ENCODE results near the gene GPX2.
A peak's percentile ranks its signal among the peaks of the same experiment; 100 is the strongest.

The GPX2 gene

GRCh38 chr14:64958743-64959142, 16.2 kb upstream of the GPX2 start:
- DNase-seq = no peak

GRCh38 chr14:64958201-64958600, 15.7 kb upstream of the GPX2 start:
- no peak for DNase-seq

GRCh38 chr14:64956697-64957406, 14.3 kb upstream of the GPX2 start:
- no peak for DNase-seq

- no peak for DNase-seq
Measured at GRCh38 chr14:64955297-64955696, 12.8 kb upstream of the GPX2 start.

GRCh38 chr14:64954491-64955240, 12.1 kb upstream of the GPX2 start:
- no peak for DNase-seq

- DNase-seq = no peak
Measured at GRCh38 chr14:64953661-64954060, 11.1 kb upstream of the GPX2 start.

GRCh38 chr14:64953310-64953654, 10.7 kb upstream of the GPX2 start:
- DNase-seq = no peak

GRCh38 chr14:64952598-64953309, 10.2 kb upstream of the GPX2 start:
- no peak for DNase-seq

- no peak for DNase-seq
Measured at GRCh38 chr14:64951724-64952123, 9.2 kb upstream of the GPX2 start.

GRCh38 chr14:64951291-64951690, 8.7 kb upstream of the GPX2 start:
- DNase-seq = no peak

- no peak for DNase-seq
Measured at GRCh38 chr14:64950889-64951288, 8.3 kb upstream of the GPX2 start.

- no peak for DNase-seq
Measured at GRCh38 chr14:64948612-64949210, 6.2 kb upstream of the GPX2 start.

GRCh38 chr14:64947710-64948611, 5.4 kb upstream of the GPX2 start:
- DNase-seq = no peak

GRCh38 chr14:64946310-64947045, 3.9 kb upstream of the GPX2 start:
- DNase-seq = no peak

GRCh38 chr14:64945431-64946178, 3.1 kb upstream of the GPX2 start:
- DNase-seq = no peak

- no peak for DNase-seq
Measured at GRCh38 chr14:64944861-64945260, 2.3 kb upstream of the GPX2 start.

- DNase-seq = no peak
Measured at GRCh38 chr14:64944041-64944440, 1.5 kb upstream of the GPX2 start.

- DNase-seq = no peak
Measured at GRCh38 chr14:64943556-64943955, 1.0 kb upstream of the GPX2 start.

- DNase-seq = peak in 2 of 6 experiments; percentile 5 to 10
Measured at GRCh38 chr14:64940336-64940910, 2.1 kb downstream of the GPX2 start.

GRCh38 chr14:64939817-64940190, 2.7 kb downstream of the GPX2 start:
- no peak for DNase-seq

Data from stimulated activated naive CD4-positive, alpha-beta T cell (primary cell).